ENCODE measurements around the gene ADARB1.

The ADARB1 gene

GRCh38 chr21:45050345-45050796 is 24.0 kb upstream of the ADARB1 start:
- H4K91ac ChIP-seq (ENCODE audit: low read length) = peak overlapping the region; percentile 25
- H3K18ac ChIP-seq (ENCODE audit: low read depth in 1 of 2, low read length in 2 of 2) = no peak overlapping the region
- H3K36me3 ChIP-seq (ENCODE audit: control insufficient read depth in 1 of 2, insufficient read depth in 2 of 2, low read depth in 1 of 2, low read length in 2 of 2) = peaks cover 0 to 3% of the 10 kb centered on the region in 2 experiments
- peak overlapping the region; percentile 25 for H3K4me2 ChIP-seq (ENCODE audit: low read length, poor library complexity, severe bottlenecking)
- peaks cover 22% of the 10 kb centered on the region for H3K9me3 ChIP-seq (ENCODE audit: control insufficient read depth, low read length)
- no peak overlapping the region for H3K9ac ChIP-seq (ENCODE audit: low read length)
- no peak overlapping the region for H2AK5ac ChIP-seq (ENCODE audit: low read length, severe bottlenecking)
- WGBS = 69% methylated on average over 13 of the region's 14 CpGs
- peaks cover 16% of the 10 kb centered on the region for H3K4me1 ChIP-seq (ENCODE audit: control insufficient read depth, insufficient read depth, low read depth, low read length)
- no peak overlapping the region for H3K4ac ChIP-seq (ENCODE audit: low read depth in 1 of 2, low read length in 2 of 2)
- no peak overlapping the region for H3K23ac ChIP-seq (ENCODE audit: low read length in 2 of 2)
- no peak overlapping the region for H2BK5ac ChIP-seq (ENCODE audit: low read depth, low read length, poor library complexity, severe bottlenecking)
- H2BK15ac ChIP-seq (ENCODE audit: low read depth, poor library complexity, severe bottlenecking) = no peak overlapping the region
- no peak for DNase-seq
- no peak overlapping the region for H2BK120ac ChIP-seq (ENCODE audit: low read depth, low read length)
- H3K27ac ChIP-seq (ENCODE audit: low read length, poor library complexity, severe bottlenecking) = no peak overlapping the region
- no peak overlapping the region for H3K14ac ChIP-seq (ENCODE audit: low read length in 2 of 2)
- H2AFZ ChIP-seq (ENCODE audit: low read depth, low read length) = no peak overlapping the region
- H3K79me1 ChIP-seq (replicated peaks; ENCODE audit: low read length, poor library complexity, severe bottlenecking) = no peaks in the 10 kb centered on the region
- H2BK12ac ChIP-seq (ENCODE audit: low read length in 2 of 2) = no peak overlapping the region
- peaks cover 0 to 64% of the 10 kb centered on the region in 2 experiments for H3K27me3 ChIP-seq (ENCODE audit: control insufficient read depth in 1 of 2, insufficient read depth in 1 of 2, low read length in 2 of 2)
- no peak overlapping the region for H4K8ac ChIP-seq (ENCODE audit: low read length)
- no peak overlapping the region for H3K4me3 ChIP-seq (ENCODE audit: insufficient read depth in 1 of 2, low read depth in 1 of 2, low read length in 2 of 2)

DNA sequence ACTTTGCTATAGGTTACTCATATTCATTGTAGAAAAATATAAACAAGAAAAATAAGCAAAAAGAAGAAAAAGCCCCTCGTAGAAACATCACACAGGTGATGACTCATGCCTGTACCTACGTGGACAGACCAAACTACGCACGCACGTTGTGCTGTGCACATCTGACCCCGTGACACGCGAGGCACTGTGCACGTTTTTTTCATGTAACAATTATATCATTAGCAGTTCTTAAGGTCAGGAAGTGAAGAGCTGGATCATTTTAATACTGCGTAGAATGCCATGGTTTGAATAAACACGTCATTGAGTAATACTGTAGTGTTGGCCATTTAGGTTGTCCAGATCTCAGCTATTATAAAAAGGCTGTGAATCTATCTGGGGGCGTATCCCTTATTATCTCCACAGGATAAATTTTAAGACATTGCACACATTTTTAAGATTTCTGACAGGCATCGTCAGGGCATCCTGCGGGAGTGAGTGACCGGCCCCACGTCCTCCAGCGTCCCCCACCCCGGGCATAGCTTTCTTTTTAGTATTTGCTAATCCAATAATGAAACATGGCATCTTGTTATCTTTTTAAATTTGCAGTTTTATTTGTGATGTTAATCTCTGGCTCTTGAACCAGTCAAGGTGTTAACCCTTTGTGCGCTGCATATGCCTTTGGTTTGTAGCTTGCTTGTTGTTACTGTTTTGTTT is 23.4 kb upstream of the ADARB1 start:
- Histone ChIP-seq H3K23ac (ENCODE audit: low read length in 2 of 2) (no peak overlapping the region), H3K4me1 (ENCODE audit: control insufficient read depth, insufficient read depth, low read depth, low read length) (peaks cover 19% of the 10 kb centered on the region), H2BK15ac (ENCODE audit: low read depth, poor library complexity, severe bottlenecking) (no peak overlapping the region), H4K91ac (ENCODE audit: low read length) (no peak overlapping the region), H3K4me3 (ENCODE audit: insufficient read depth in 1 of 2, low read depth in 1 of 2, low read length in 2 of 2) (no peak overlapping the region), H3K4ac (ENCODE audit: low read depth in 1 of 2, low read length in 2 of 2) (no peak overlapping the region), H3K9me3 (ENCODE audit: control insufficient read depth, low read length) (peaks cover 17% of the 10 kb centered on the region), H2BK12ac (ENCODE audit: low read length in 2 of 2) (no peak overlapping the region), H3K27ac (ENCODE audit: low read length, poor library complexity, severe bottlenecking) (no peak overlapping the region), H4K8ac (ENCODE audit: low read length) (no peak overlapping the region), H3K79me1 (replicated peaks; ENCODE audit: low read length, poor library complexity, severe bottlenecking) (no peaks in the 10 kb centered on the region), H2BK5ac (ENCODE audit: low read depth, low read length, poor library complexity, severe bottlenecking) (no peak overlapping the region), H3K4me2 (ENCODE audit: low read length, poor library complexity, severe bottlenecking) (peak overlapping the region; percentile 25), H2AFZ (ENCODE audit: low read depth, low read length) (no peak overlapping the region), H3K27me3 (ENCODE audit: control insufficient read depth in 1 of 2, insufficient read depth in 1 of 2, low read length in 2 of 2) (peaks cover 0 to 59% of the 10 kb centered on the region in 2 experiments), H3K18ac (ENCODE audit: low read depth in 1 of 2, low read length in 2 of 2) (no peak overlapping the region), H3K14ac (ENCODE audit: low read length in 2 of 2) (no peak overlapping the region), H2BK120ac (ENCODE audit: low read depth, low read length) (no peak overlapping the region), H2AK5ac (ENCODE audit: low read length, severe bottlenecking) (no peak overlapping the region), H3K9ac (ENCODE audit: low read length) (no peak overlapping the region), H3K36me3 (ENCODE audit: control insufficient read depth in 1 of 2, insufficient read depth in 2 of 2, low read depth in 1 of 2, low read length in 2 of 2) (peaks cover 0 to 3% of the 10 kb centered on the region in 2 experiments)
- DNase-seq = peak; percentile 90
- 75% methylated on average over 13 of the region's 19 CpGs for WGBS

DNA sequence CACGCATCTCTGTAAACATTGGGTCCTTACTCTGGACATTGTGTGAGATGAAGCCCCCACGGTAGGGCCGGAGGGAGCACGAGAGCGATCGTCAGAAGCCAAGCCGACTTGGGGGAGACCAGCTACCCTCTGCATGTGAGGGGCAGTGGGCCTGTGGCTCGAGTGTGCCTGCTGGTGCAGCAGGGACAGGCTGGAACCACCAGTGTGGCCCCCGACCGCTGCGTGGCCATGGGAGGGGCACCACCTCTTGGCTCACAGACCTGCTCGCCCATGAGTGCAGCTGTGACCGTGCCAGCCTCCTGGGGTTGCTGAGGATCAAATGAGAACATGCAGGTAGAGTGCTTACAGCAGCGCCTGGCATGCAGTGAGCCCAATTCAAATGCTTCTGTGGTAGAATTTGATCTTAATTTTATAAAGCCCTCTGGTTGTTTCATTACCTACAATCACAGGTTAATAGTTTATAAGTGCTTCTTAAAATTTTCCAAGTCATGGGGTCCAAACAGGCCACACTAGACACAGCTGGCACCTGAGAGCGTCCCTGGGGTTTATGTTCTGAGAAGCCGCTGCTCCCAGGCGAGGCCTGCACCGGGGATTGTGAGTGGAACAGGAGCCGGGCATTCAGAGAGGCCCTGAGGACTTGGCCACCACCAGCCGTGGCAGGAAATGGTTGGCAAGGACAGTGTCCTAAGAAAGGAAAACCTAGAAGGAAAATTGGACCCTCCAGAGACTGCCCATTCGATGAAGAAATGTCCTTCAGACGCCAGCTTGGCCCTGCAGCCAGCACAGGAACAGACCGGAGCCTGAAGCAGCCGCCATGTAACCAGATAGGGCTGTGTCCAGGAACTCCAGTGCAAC is 22.6 kb upstream of the ADARB1 start:
- no peak overlapping the region for H3K18ac ChIP-seq (ENCODE audit: low read depth in 1 of 2, low read length in 2 of 2)
- H3K23ac ChIP-seq (ENCODE audit: low read length in 2 of 2) = no peak overlapping the region
- 86% methylated on average over 23 of the region's 24 CpGs for WGBS
- no peak overlapping the region for H2BK5ac ChIP-seq (ENCODE audit: low read depth, low read length, poor library complexity, severe bottlenecking)
- H4K91ac ChIP-seq (ENCODE audit: low read length) = peak overlapping the region; percentile 46
- DNase-seq = no peak
- H2BK12ac ChIP-seq (ENCODE audit: low read length in 2 of 2) = peak overlapping the region in 1 of 2 experiments; percentile 2
- H3K4me2 ChIP-seq (ENCODE audit: low read length, poor library complexity, severe bottlenecking) = no peak overlapping the region
- peaks cover 8% of the 10 kb centered on the region for H3K9me3 ChIP-seq (ENCODE audit: control insufficient read depth, low read length)
- peaks cover 0 to 3% of the 10 kb centered on the region in 2 experiments for H3K36me3 ChIP-seq (ENCODE audit: control insufficient read depth in 1 of 2, insufficient read depth in 2 of 2, low read depth in 1 of 2, low read length in 2 of 2)
- no peak overlapping the region for H2BK15ac ChIP-seq (ENCODE audit: low read depth, poor library complexity, severe bottlenecking)
- peaks cover 0 to 66% of the 10 kb centered on the region in 2 experiments for H3K27me3 ChIP-seq (ENCODE audit: control insufficient read depth in 1 of 2, insufficient read depth in 1 of 2, low read length in 2 of 2)
- H2AK5ac ChIP-seq (ENCODE audit: low read length, severe bottlenecking) = no peak overlapping the region
- H3K9ac ChIP-seq (ENCODE audit: low read length) = no peak overlapping the region
- no peak overlapping the region for H2AFZ ChIP-seq (ENCODE audit: low read depth, low read length)
- H3K79me1 ChIP-seq (replicated peaks; ENCODE audit: low read length, poor library complexity, severe bottlenecking) = no peaks in the 10 kb centered on the region
- H3K27ac ChIP-seq (ENCODE audit: low read length, poor library complexity, severe bottlenecking) = no peak overlapping the region
- H3K14ac ChIP-seq (ENCODE audit: low read length in 2 of 2) = no peak overlapping the region
- H3K4ac ChIP-seq (ENCODE audit: low read depth in 1 of 2, low read length in 2 of 2) = no peak overlapping the region
- H2BK120ac ChIP-seq (ENCODE audit: low read depth, low read length) = no peak overlapping the region
- peak overlapping the region; percentile 56 for H4K8ac ChIP-seq (ENCODE audit: low read length)
- H3K4me3 ChIP-seq (ENCODE audit: insufficient read depth in 1 of 2, low read depth in 1 of 2, low read length in 2 of 2) = no peak overlapping the region
- peaks cover 19% of the 10 kb centered on the region for H3K4me1 ChIP-seq (ENCODE audit: control insufficient read depth, insufficient read depth, low read depth, low read length)

GRCh38 chr21:45052960-45053359 is 21.4 kb upstream of the ADARB1 start:
- Histone ChIP-seq H3K9ac (ENCODE audit: low read length) (no peak overlapping the region), H2BK15ac (ENCODE audit: low read depth, poor library complexity, severe bottlenecking) (no peak overlapping the region), H3K18ac (ENCODE audit: low read depth in 1 of 2, low read length in 2 of 2) (no peak overlapping the region), H3K36me3 (ENCODE audit: control insufficient read depth in 1 of 2, insufficient read depth in 2 of 2, low read depth in 1 of 2, low read length in 2 of 2) (peaks cover 0 to 3% of the 10 kb centered on the region in 2 experiments), H2BK5ac (ENCODE audit: low read depth, low read length, poor library complexity, severe bottlenecking) (no peak overlapping the region), H3K9me3 (ENCODE audit: control insufficient read depth, low read length) (no peaks in the 10 kb centered on the region), H3K4ac (ENCODE audit: low read depth in 1 of 2, low read length in 2 of 2) (no peak overlapping the region), H3K23ac (ENCODE audit: low read length in 2 of 2) (no peak overlapping the region), H2AK5ac (ENCODE audit: low read length, severe bottlenecking) (no peak overlapping the region), H2BK120ac (ENCODE audit: low read depth, low read length) (no peak overlapping the region), H3K4me3 (ENCODE audit: insufficient read depth in 1 of 2, low read depth in 1 of 2, low read length in 2 of 2) (no peak overlapping the region), H3K27me3 (ENCODE audit: control insufficient read depth in 1 of 2, insufficient read depth in 1 of 2, low read length in 2 of 2) (peaks cover 0 to 75% of the 10 kb centered on the region in 2 experiments), H4K8ac (ENCODE audit: low read length) (no peak overlapping the region), H3K79me1 (replicated peaks; ENCODE audit: low read length, poor library complexity, severe bottlenecking) (no peaks in the 10 kb centered on the region), H4K91ac (ENCODE audit: low read length) (no peak overlapping the region), H2BK12ac (ENCODE audit: low read length in 2 of 2) (peak overlapping the region in 1 of 2 experiments; percentile 38), H2AFZ (ENCODE audit: low read depth, low read length) (no peak overlapping the region), H3K14ac (ENCODE audit: low read length in 2 of 2) (no peak overlapping the region), H3K4me2 (ENCODE audit: low read length, poor library complexity, severe bottlenecking) (no peak overlapping the region), H3K4me1 (ENCODE audit: control insufficient read depth, insufficient read depth, low read depth, low read length) (peaks cover 19% of the 10 kb centered on the region), H3K27ac (ENCODE audit: low read length, poor library complexity, severe bottlenecking) (no peak overlapping the region)
- DNase-seq = no peak
- WGBS = 88% methylated on average over 10 of the region's 10 CpGs
